ENCODE data around the gene CDK15. TPM values are rescaled to one million over a fixed set of nuclear protein-coding genes. Genes with fewer than 3 reads are reported as not detected.

Gene CDK15
- total RNA-seq, 4 donors from 2014 or later = 0.83 to 3.9 (median 1.4) TPM

GRCh38 chr2:201904538-201905420, 98.4 kb downstream of the CDK15 start:
- Histone ChIP-seq H3K36me3 (no peaks in the 10 kb centered on the region), H3K27me3 (no peaks in the 10 kb centered on the region), H3K27ac (replicated peaks in 1 of 4) (no peak overlapping the region), H3K4me1 (peaks cover 0 to 13% (median 7%) of the 10 kb centered on the region in 4 donors), H3K4me3 (no peak overlapping the region), H3K9me3 (no peaks in the 10 kb centered on the region)
- intact Hi-C loops (cut with DNase I) = no loop called here
- TF ChIP-seq POLR2A (IDR thresholded peaks at IDR 0.05; ENCODE audit: low read depth) = no peak
- DNase-seq (ENCODE audit: extremely low spot score) = no peak
- 62% methylated on average over 5 of the region's 5 CpGs for WGBS

- H3K27me3 ChIP-seq = no peaks in the 10 kb centered on the region
- no peak overlapping the region for H3K27ac ChIP-seq (replicated peaks in 1 of 4)
- peaks cover 0 to 16% (median 10%) of the 10 kb centered on the region in 4 donors for H3K4me1 ChIP-seq
- no peak for DNase-seq (ENCODE audit: extremely low spot score)
- H3K9me3 ChIP-seq = no peaks in the 10 kb centered on the region
- intact Hi-C loops (cut with DNase I) = no loop called here
- no peak overlapping the region for H3K4me3 ChIP-seq
- TF ChIP-seq POLR2A (IDR thresholded peaks at IDR 0.05; ENCODE audit: low read depth) = no peak
- no peak for TF ChIP-seq POLR2AphosphoS5 (IDR thresholded peaks at IDR 0.05)
- no peak for TF ChIP-seq CTCF (IDR thresholded peaks at IDR 0.05)
- TF ChIP-seq EP300 (IDR thresholded peaks at IDR 0.05) = no peak
- H3K36me3 ChIP-seq = no peaks in the 10 kb centered on the region
- 77% methylated on average over 10 of the region's 10 CpGs for WGBS
Observed at GRCh38 chr2:201906777-201907562, 100.6 kb downstream of the CDK15 start.

GRCh38 chr2:201907563-201907881, 101.2 kb downstream of the CDK15 start:
- intact Hi-C loops (cut with DNase I) = no loop called here

GRCh38 chr2:201908901-201909300, 102.6 kb downstream of the CDK15 start:
- no peaks in the 10 kb centered on the region for H3K27me3 ChIP-seq
- no peak overlapping the region for H3K27ac ChIP-seq (replicated peaks in 1 of 4)
- H3K4me1 ChIP-seq = peaks cover 0 to 16% (median 10%) of the 10 kb centered on the region in 4 donors
- H3K4me3 ChIP-seq = no peak overlapping the region
- DNase-seq (ENCODE audit: extremely low spot score) = no peak
- no peaks in the 10 kb centered on the region for H3K9me3 ChIP-seq
- WGBS = 50% methylated on average over 2 of the region's 2 CpGs
- intact Hi-C loops (cut with DNase I) = no loop called here
- no peak for TF ChIP-seq CTCF (IDR thresholded peaks at IDR 0.05)
- no peak for TF ChIP-seq POLR2A (IDR thresholded peaks at IDR 0.05; ENCODE audit: low read depth)
- TF ChIP-seq POLR2AphosphoS5 (IDR thresholded peaks at IDR 0.05) = no peak
- TF ChIP-seq EP300 (IDR thresholded peaks at IDR 0.05) = no peak
- H3K36me3 ChIP-seq = no peaks in the 10 kb centered on the region

More at GRCh38 chr2:201907563-201907881, 101.2 kb downstream of the CDK15 start:
- H3K9me3 ChIP-seq = no peaks in the 10 kb centered on the region
- H3K27ac ChIP-seq (replicated peaks in 1 of 4) = no peak overlapping the region
- H3K4me1 ChIP-seq = peaks cover 0 to 16% (median 10%) of the 10 kb centered on the region in 4 donors
- TF ChIP-seq EP300 (IDR thresholded peaks at IDR 0.05) = no peak
- TF ChIP-seq CTCF (IDR thresholded peaks at IDR 0.05) = no peak
- TF ChIP-seq POLR2A (IDR thresholded peaks at IDR 0.05; ENCODE audit: low read depth) = no peak
- TF ChIP-seq POLR2AphosphoS5 (IDR thresholded peaks at IDR 0.05) = no peak
- no peaks in the 10 kb centered on the region for H3K36me3 ChIP-seq
- WGBS = 80% methylated on average over 4 of the region's 4 CpGs
- DNase-seq (ENCODE audit: extremely low spot score) = no peak
- no peak overlapping the region for H3K4me3 ChIP-seq
- H3K27me3 ChIP-seq = no peaks in the 10 kb centered on the region

- no peaks in the 10 kb centered on the region for H3K36me3 ChIP-seq
- DNase-seq (ENCODE audit: extremely low spot score) = no peak
- no peak overlapping the region for H3K27ac ChIP-seq (replicated peaks in 1 of 4)
- H3K4me1 ChIP-seq = peaks cover 0 to 16% (median 10%) of the 10 kb centered on the region in 4 donors
- no peak overlapping the region for H3K4me3 ChIP-seq
- intact Hi-C loops (cut with DNase I) = no loop called here
- no peaks in the 10 kb centered on the region for H3K27me3 ChIP-seq
- no peaks in the 10 kb centered on the region for H3K9me3 ChIP-seq
- no peak for TF ChIP-seq CTCF (IDR thresholded peaks at IDR 0.05)
- TF ChIP-seq POLR2AphosphoS5 (IDR thresholded peaks at IDR 0.05) = no peak
- no peak for TF ChIP-seq POLR2A (IDR thresholded peaks at IDR 0.05; ENCODE audit: low read depth)
- TF ChIP-seq EP300 (IDR thresholded peaks at IDR 0.05) = no peak
- WGBS = 28% methylated on average over 4 of the region's 4 CpGs
Observed at GRCh38 chr2:201909348-201909747, 103.0 kb downstream of the CDK15 start.
